Measurements from ENCODE around the gene ALDH8A1.

The ALDH8A1 gene

GRCh38 chr6:134974370-134974769 is 24.5 kb upstream of the ALDH8A1 start:
- no peak overlapping the region for H3K4ac ChIP-seq (ENCODE audit: low read depth, low read length)
- H3K9ac ChIP-seq (ENCODE audit: low read length): no peak overlapping the region
- H3K27ac ChIP-seq (ENCODE audit: low read depth, low read length): no peak overlapping the region
- no peaks in the 10 kb centered on the region for H3K4me1 ChIP-seq (ENCODE audit: control insufficient read depth in 1 of 2, insufficient read depth in 2 of 2, low read length in 2 of 2)
- H3K36me3 ChIP-seq (ENCODE audit: control insufficient read depth in 1 of 2, insufficient read depth in 2 of 2, low read length in 2 of 2): peaks cover 3 to 5% of the 10 kb centered on the region in 2 experiments
- no peak overlapping the region for H2BK12ac ChIP-seq (ENCODE audit: low read length)
- no peaks in the 10 kb centered on the region for H3K79me1 ChIP-seq (ENCODE audit: low read length)
- no peak overlapping the region for H2BK120ac ChIP-seq (ENCODE audit: insufficient read depth, low read length, poor library complexity)
- H3K79me2 ChIP-seq (ENCODE audit: control insufficient read depth, insufficient read depth, low read length, poor library complexity): no peaks in the 10 kb centered on the region
- no peak overlapping the region for H3K18ac ChIP-seq (ENCODE audit: low read length)
- no peak overlapping the region for H3K14ac ChIP-seq (ENCODE audit: low read length)
- no peak overlapping the region for H3K4me3 ChIP-seq (ENCODE audit: low read depth, low read length)
- DNase-seq: no peak
- no peaks in the 10 kb centered on the region for H3K27me3 ChIP-seq (ENCODE audit: insufficient read depth, low read length)
- no CpG with 5 or more reads among the region's 1 CpG for WGBS (ENCODE audit: extremely low coverage, insufficient coverage, insufficient read length)
- H2AK5ac ChIP-seq (ENCODE audit: low read length): no peak overlapping the region
- H3K9me3 ChIP-seq (ENCODE audit: insufficient read depth, low read depth, low read length): no peaks in the 10 kb centered on the region
- no peak overlapping the region for H3K23ac ChIP-seq (ENCODE audit: low read length)
- no peak overlapping the region for H2BK5ac ChIP-seq (ENCODE audit: low read depth, low read length, poor library complexity)
- H3K4me2 ChIP-seq (ENCODE audit: low read length): no peak overlapping the region
- H4K91ac ChIP-seq (ENCODE audit: low read depth, low read length): no peak overlapping the region
- H4K12ac ChIP-seq (ENCODE audit: low read depth, low read length): no peak overlapping the region
- no peak overlapping the region for H4K8ac ChIP-seq (ENCODE audit: low read depth, low read length)
- no peak overlapping the region for H2AFZ ChIP-seq (ENCODE audit: insufficient read depth, low read length, poor library complexity)

- H3K23ac ChIP-seq (ENCODE audit: low read length): no peak overlapping the region
- H3K9ac ChIP-seq (ENCODE audit: low read length): no peak overlapping the region
- H3K4me1 ChIP-seq (ENCODE audit: control insufficient read depth in 1 of 2, insufficient read depth in 2 of 2, low read length in 2 of 2): no peaks in the 10 kb centered on the region
- no peak overlapping the region for H4K12ac ChIP-seq (ENCODE audit: low read depth, low read length)
- WGBS (ENCODE audit: extremely low coverage, insufficient coverage, insufficient read length): no CpG with 5 or more reads among the region's 1 CpG
- H2BK12ac ChIP-seq (ENCODE audit: low read length): no peak overlapping the region
- no peak overlapping the region for H3K14ac ChIP-seq (ENCODE audit: low read length)
- no peak overlapping the region for H2AK5ac ChIP-seq (ENCODE audit: low read length)
- H3K79me2 ChIP-seq (ENCODE audit: control insufficient read depth, insufficient read depth, low read length, poor library complexity): no peaks in the 10 kb centered on the region
- H2BK5ac ChIP-seq (ENCODE audit: low read depth, low read length, poor library complexity): no peak overlapping the region
- H3K4me3 ChIP-seq (ENCODE audit: low read depth, low read length): no peak overlapping the region
- no peaks in the 10 kb centered on the region for H3K79me1 ChIP-seq (ENCODE audit: low read length)
- no peak overlapping the region for H3K18ac ChIP-seq (ENCODE audit: low read length)
- no peak overlapping the region for H2AFZ ChIP-seq (ENCODE audit: insufficient read depth, low read length, poor library complexity)
- no peak overlapping the region for H2BK120ac ChIP-seq (ENCODE audit: insufficient read depth, low read length, poor library complexity)
- H4K91ac ChIP-seq (ENCODE audit: low read depth, low read length): no peak overlapping the region
- no peak overlapping the region for H3K4me2 ChIP-seq (ENCODE audit: low read length)
- no peaks in the 10 kb centered on the region for H3K27me3 ChIP-seq (ENCODE audit: insufficient read depth, low read length)
- H3K27ac ChIP-seq (ENCODE audit: low read depth, low read length): no peak overlapping the region
- peaks cover 7 to 9% of the 10 kb centered on the region in 2 experiments for H3K36me3 ChIP-seq (ENCODE audit: control insufficient read depth in 1 of 2, insufficient read depth in 2 of 2, low read length in 2 of 2)
- no peaks in the 10 kb centered on the region for H3K9me3 ChIP-seq (ENCODE audit: insufficient read depth, low read depth, low read length)
- H4K8ac ChIP-seq (ENCODE audit: low read depth, low read length): no peak overlapping the region
- DNase-seq: no peak
- H3K4ac ChIP-seq (ENCODE audit: low read depth, low read length): no peak overlapping the region
Observed at GRCh38 chr6:134967711-134968110, 17.8 kb upstream of the ALDH8A1 start.

GRCh38 chr6:134964451-134965203 is 14.7 kb upstream of the ALDH8A1 start:
- H3K36me3 ChIP-seq (ENCODE audit: control insufficient read depth in 1 of 2, insufficient read depth in 2 of 2, low read length in 2 of 2): peaks cover 5 to 6% of the 10 kb centered on the region in 2 experiments
- WGBS (ENCODE audit: extremely low coverage, insufficient coverage, insufficient read length): no CpG with 5 or more reads among the region's 1 CpG
- no peaks in the 10 kb centered on the region for H3K79me2 ChIP-seq (ENCODE audit: control insufficient read depth, insufficient read depth, low read length, poor library complexity)
- no peak overlapping the region for H3K18ac ChIP-seq (ENCODE audit: low read length)
- H4K12ac ChIP-seq (ENCODE audit: low read depth, low read length): no peak overlapping the region
- no peak overlapping the region for H2AK5ac ChIP-seq (ENCODE audit: low read length)
- H3K79me1 ChIP-seq (ENCODE audit: low read length): no peaks in the 10 kb centered on the region
- no peak overlapping the region for H3K4me2 ChIP-seq (ENCODE audit: low read length)
- H3K4me3 ChIP-seq (ENCODE audit: low read depth, low read length): no peak overlapping the region
- no peak overlapping the region for H2AFZ ChIP-seq (ENCODE audit: insufficient read depth, low read length, poor library complexity)
- H2BK5ac ChIP-seq (ENCODE audit: low read depth, low read length, poor library complexity): no peak overlapping the region
- no peaks in the 10 kb centered on the region for H3K4me1 ChIP-seq (ENCODE audit: control insufficient read depth in 1 of 2, insufficient read depth in 2 of 2, low read length in 2 of 2)
- H3K4ac ChIP-seq (ENCODE audit: low read depth, low read length): no peak overlapping the region
- H3K23ac ChIP-seq (ENCODE audit: low read length): no peak overlapping the region
- H4K91ac ChIP-seq (ENCODE audit: low read depth, low read length): no peak overlapping the region
- no peak overlapping the region for H3K9ac ChIP-seq (ENCODE audit: low read length)
- no peak overlapping the region for H2BK12ac ChIP-seq (ENCODE audit: low read length)
- no peak overlapping the region for H2BK120ac ChIP-seq (ENCODE audit: insufficient read depth, low read length, poor library complexity)
- H3K27ac ChIP-seq (ENCODE audit: low read depth, low read length): no peak overlapping the region
- H4K8ac ChIP-seq (ENCODE audit: low read depth, low read length): no peak overlapping the region
- DNase-seq: no peak
- H3K27me3 ChIP-seq (ENCODE audit: insufficient read depth, low read length): no peaks in the 10 kb centered on the region
- no peak overlapping the region for H3K14ac ChIP-seq (ENCODE audit: low read length)
- H3K9me3 ChIP-seq (ENCODE audit: insufficient read depth, low read depth, low read length): no peaks in the 10 kb centered on the region

GRCh38 chr6:134962421-134962820 is 12.5 kb upstream of the ALDH8A1 start:
- Histone ChIP-seq H2BK120ac (ENCODE audit: insufficient read depth, low read length, poor library complexity) (no peak overlapping the region), H3K36me3 (ENCODE audit: control insufficient read depth in 1 of 2, insufficient read depth in 2 of 2, low read length in 2 of 2) (peaks cover 5 to 6% of the 10 kb centered on the region in 2 experiments), H2BK12ac (ENCODE audit: low read length) (no peak overlapping the region), H3K4me2 (ENCODE audit: low read length) (no peak overlapping the region), H2AFZ (ENCODE audit: insufficient read depth, low read length, poor library complexity) (no peak overlapping the region), H3K4me3 (ENCODE audit: low read depth, low read length) (no peak overlapping the region), H3K27ac (ENCODE audit: low read depth, low read length) (no peak overlapping the region), H3K79me1 (ENCODE audit: low read length) (no peaks in the 10 kb centered on the region), H3K4ac (ENCODE audit: low read depth, low read length) (no peak overlapping the region), H4K8ac (ENCODE audit: low read depth, low read length) (no peak overlapping the region), H3K23ac (ENCODE audit: low read length) (no peak overlapping the region), H4K91ac (ENCODE audit: low read depth, low read length) (no peak overlapping the region), H3K27me3 (ENCODE audit: insufficient read depth, low read length) (no peaks in the 10 kb centered on the region), H3K9me3 (ENCODE audit: insufficient read depth, low read depth, low read length) (no peaks in the 10 kb centered on the region), H2AK5ac (ENCODE audit: low read length) (no peak overlapping the region), H3K79me2 (ENCODE audit: control insufficient read depth, insufficient read depth, low read length, poor library complexity) (no peaks in the 10 kb centered on the region), H3K14ac (ENCODE audit: low read length) (no peak overlapping the region), H3K18ac (ENCODE audit: low read length) (no peak overlapping the region), H3K4me1 (ENCODE audit: control insufficient read depth in 1 of 2, insufficient read depth in 2 of 2, low read length in 2 of 2) (no peaks in the 10 kb centered on the region), H3K9ac (ENCODE audit: low read length) (no peak overlapping the region), H2BK5ac (ENCODE audit: low read depth, low read length, poor library complexity) (no peak overlapping the region), H4K12ac (ENCODE audit: low read depth, low read length) (no peak overlapping the region)
- DNase-seq: no peak
